ENCODE data around the gene MKLN1. TPM values are rescaled to one million over a fixed set of nuclear protein-coding genes. Genes with fewer than 3 reads are reported as not detected.

The MKLN1 gene
- polyA plus RNA-seq, 1 of the 3 experiments (the other 2 are of a cell fraction): 11.0 TPM

- Histone ChIP-seq H3K27ac (ENCODE audit: low read depth in 2 of 2, low read length in 1 of 2) (no peak overlapping the region; a peak in 1 of 4 replicates), H3K4me3 (ENCODE audit: low read depth in 2 of 2, low read length in 1 of 2) (no peak overlapping the region), H3K27me3 (ENCODE audit: insufficient read depth) (no peaks in the 10 kb centered on the region), H3K9me3 (no peaks in the 10 kb centered on the region), H3K36me3 (replicated peaks in 1 of 2; ENCODE audit: control insufficient read depth in 1 of 2, insufficient read depth in 2 of 2, low read length in 1 of 2) (peaks cover 0 to 34% of the 10 kb centered on the region in 2 experiments), H2AFZ (ENCODE audit: low read depth) (no peak overlapping the region), H3K4me2 (no peak overlapping the region), H4K20me1 (ENCODE audit: insufficient read depth) (peaks cover 81% of the 10 kb centered on the region), H3F3A (replicated peaks; ENCODE audit: insufficient read depth) (peaks cover 21% of the 10 kb centered on the region), H3K9ac (no peak overlapping the region), H3K79me2 (ENCODE audit: insufficient read depth) (peaks cover 100% of the 10 kb centered on the region), H3K4me1 (ENCODE audit: control insufficient read depth in 1 of 2, insufficient read depth in 2 of 2, low read depth in 1 of 2, low read length in 1 of 2) (peaks cover 0 to 3% of the 10 kb centered on the region in 2 experiments; a peak in 2 of 4 replicates), H3K9me2 (no peaks in the 10 kb centered on the region)
- ChIA-PET POLR2A (no interaction called here), CTCF (interaction anchor here (0.9 to 1.6 kb wide), 3 partner anchors 9 to 278 kb away, joined by 3 to 4 read pairs (median 3); no protein-coding TSS in a partner anchor)
- no peak for DNase-seq
- WGBS (ENCODE audit: low lambda C conversion rate): 93% methylated on average over 3 of the region's 3 CpGs
- TF ChIP-seq RAD21 (IDR thresholded peaks at IDR 0.05; ENCODE audit: low read length): no peak
- no peak for TF ChIP-seq RFX5 (IDR thresholded peaks at IDR 0.05; ENCODE audit: low read length)
- TF ChIP-seq FOXJ3 (CRISPR knock-in tag; IDR thresholded peaks at IDR 0.05): no peak
- TF ChIP-seq TEAD4 (IDR thresholded peaks at IDR 0.05; ENCODE audit: borderline replicate concordance, insufficient read depth): no peak
Observed at GRCh38 chr7:131346885-131347592, 19.4 kb downstream of the MKLN1 start.

- H3K4me2 ChIP-seq: no peak overlapping the region
- no peak overlapping the region for H3K4me3 ChIP-seq (ENCODE audit: low read depth in 2 of 2, low read length in 1 of 2)
- H3K79me2 ChIP-seq (ENCODE audit: insufficient read depth): peaks cover 100% of the 10 kb centered on the region
- no peak overlapping the region for H3K27ac ChIP-seq (ENCODE audit: low read depth in 2 of 2, low read length in 1 of 2)
- TF ChIP-seq RCOR1 (IDR thresholded peaks at IDR 0.05; ENCODE audit: low read length) (no peak), FOSL2 (IDR thresholded peaks at IDR 0.05; ENCODE audit: borderline replicate concordance, low read depth) (no peak), SMC3 (IDR thresholded peaks at IDR 0.05; ENCODE audit: low read depth, low read length) (no peak), MXI1 (IDR thresholded peaks at IDR 0.05; ENCODE audit: low read depth, low read length) (no peak), MAX (IDR thresholded peaks at IDR 0.05; ENCODE audit: low read depth) (no peak), JUND (IDR thresholded peaks at IDR 0.05) (no peak)
- WGBS (ENCODE audit: low lambda C conversion rate): 80% methylated on average over 2 of the region's 2 CpGs
- H3K9me2 ChIP-seq: no peaks in the 10 kb centered on the region
- ChIA-PET CTCF (interaction anchor here (0.9 to 1.3 kb wide), 3 partner anchors 17 to 288 kb away, joined by 3 to 4 read pairs (median 3); no protein-coding TSS in a partner anchor), POLR2A (no interaction called here)
- H4K20me1 ChIP-seq (ENCODE audit: insufficient read depth): peaks cover 78% of the 10 kb centered on the region
- H3F3A ChIP-seq (replicated peaks; ENCODE audit: insufficient read depth): peaks cover 23% of the 10 kb centered on the region
- no peak overlapping the region for H3K9ac ChIP-seq
- peaks cover 3 to 6% of the 10 kb centered on the region in 2 experiments; a peak in 3 of 4 replicates for H3K4me1 ChIP-seq (ENCODE audit: control insufficient read depth in 1 of 2, insufficient read depth in 2 of 2, low read depth in 1 of 2, low read length in 1 of 2)
- no peak for DNase-seq
- no peaks in the 10 kb centered on the region for H3K9me3 ChIP-seq
- H2AFZ ChIP-seq (ENCODE audit: low read depth): no peak overlapping the region
- no peaks in the 10 kb centered on the region for H3K27me3 ChIP-seq (ENCODE audit: insufficient read depth)
- H3K36me3 ChIP-seq (replicated peaks in 1 of 2; ENCODE audit: control insufficient read depth in 1 of 2, insufficient read depth in 2 of 2, low read length in 1 of 2): peaks cover 0 to 21% of the 10 kb centered on the region in 2 experiments
Observed at GRCh38 chr7:131352032-131352431, 24.4 kb downstream of the MKLN1 start.

- peaks cover 100% of the 10 kb centered on the region for H3K79me2 ChIP-seq (ENCODE audit: insufficient read depth)
- no peak overlapping the region for H3K4me3 ChIP-seq (ENCODE audit: low read depth in 2 of 2, low read length in 1 of 2)
- H3K9ac ChIP-seq: no peak overlapping the region
- H3K27ac ChIP-seq (ENCODE audit: low read depth in 2 of 2, low read length in 1 of 2): no peak overlapping the region
- no peaks in the 10 kb centered on the region for H3K27me3 ChIP-seq (ENCODE audit: insufficient read depth)
- no peak for DNase-seq
- no peak overlapping the region for H3K4me2 ChIP-seq
- 72% methylated on average over 3 of the region's 3 CpGs for WGBS (ENCODE audit: low lambda C conversion rate)
- ChIA-PET CTCF (interaction anchor here (1.8 kb wide), 1 partner anchor 25 kb away, joined by 5 read pairs; no protein-coding TSS in a partner anchor), POLR2A (no interaction called here)
- no peaks in the 10 kb centered on the region for H3K9me3 ChIP-seq
- peaks cover 0 to 6% of the 10 kb centered on the region in 2 experiments; a peak in 2 of 4 replicates for H3K4me1 ChIP-seq (ENCODE audit: control insufficient read depth in 1 of 2, insufficient read depth in 2 of 2, low read depth in 1 of 2, low read length in 1 of 2)
- H4K20me1 ChIP-seq (ENCODE audit: insufficient read depth): peaks cover 80% of the 10 kb centered on the region
- peaks cover 0 to 21% of the 10 kb centered on the region in 2 experiments for H3K36me3 ChIP-seq (replicated peaks in 1 of 2; ENCODE audit: control insufficient read depth in 1 of 2, insufficient read depth in 2 of 2, low read length in 1 of 2)
- H3K9me2 ChIP-seq: no peaks in the 10 kb centered on the region
- no peak overlapping the region for H2AFZ ChIP-seq (ENCODE audit: low read depth)
- H3F3A ChIP-seq (replicated peaks; ENCODE audit: insufficient read depth): peaks cover 21% of the 10 kb centered on the region
- TF ChIP-seq NRF1 (IDR thresholded peaks at IDR 0.05; ENCODE audit: low read depth, low read length): no peak
- TF ChIP-seq GABPA (IDR thresholded peaks at IDR 0.05; ENCODE audit: low read depth): no peak
- TF ChIP-seq EZH2phosphoT487 (IDR thresholded peaks at IDR 0.05; ENCODE audit: borderline replicate concordance, low read depth): no peak
- TF ChIP-seq EP300 (IDR thresholded peaks at IDR 0.05; ENCODE audit: borderline replicate concordance in 1 of 2, low read depth in 1 of 2, low read length in 1 of 2): no peak
- TF ChIP-seq RAD21 (IDR thresholded peaks at IDR 0.05; ENCODE audit: low read length): no peak
- TF ChIP-seq USF2 (IDR thresholded peaks at IDR 0.05; ENCODE audit: borderline replicate concordance, low read depth, low read length): no peak
- TF ChIP-seq USF1 (IDR thresholded peaks at IDR 0.05; ENCODE audit: borderline replicate concordance, low read depth): no peak
- TF ChIP-seq SIN3A (IDR thresholded peaks at IDR 0.05; ENCODE audit: borderline replicate concordance, low read depth, low read length): no peak
- no peak for TF ChIP-seq NFIC (IDR thresholded peaks at IDR 0.05; ENCODE audit: borderline replicate concordance)
- no peak for TF ChIP-seq ELF1 (IDR thresholded peaks at IDR 0.05)
- TF ChIP-seq PBX3 (IDR thresholded peaks at IDR 0.05): no peak
- no peak for TF ChIP-seq RFX5 (IDR thresholded peaks at IDR 0.05; ENCODE audit: low read length)
Observed at GRCh38 chr7:131354390-131354789, 26.7 kb downstream of the MKLN1 start.

Data from SK-N-SH (cell line).